Astrocyte of the hippocampus (primary cell): ENCODE results near the gene CPVL.
A peak's percentile ranks its signal among the peaks of the same experiment; 100 is the strongest.

ENCODE experiments used
- DNase-seq: peaks from one replicate; pipeline ENCODE4 v3.0.0; 2011; ENCODE audit warnings: low read depth, low spot score

CPVL gene

DNA sequence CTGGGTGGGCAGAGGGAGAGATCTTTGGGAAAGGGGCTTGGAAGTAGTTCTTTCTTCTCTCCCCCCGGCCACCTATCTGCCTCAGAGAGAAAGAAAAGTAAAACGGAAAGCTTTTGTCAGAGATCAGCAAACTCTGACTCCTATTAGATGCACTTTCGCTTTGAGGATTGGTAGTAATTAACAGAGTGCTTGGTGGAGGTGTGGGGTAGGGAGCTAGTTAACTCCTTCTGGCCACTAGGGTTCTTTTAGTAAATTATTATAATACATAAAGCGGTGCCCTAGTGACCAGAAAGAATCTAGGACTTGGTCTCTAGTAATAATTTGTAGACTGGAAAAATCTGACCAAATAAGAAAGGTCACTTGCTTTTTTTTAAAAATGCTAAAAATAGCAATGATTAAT, 54.6 kb downstream of the CPVL start:
- peak; percentile 27 for DNase-seq

DNA sequence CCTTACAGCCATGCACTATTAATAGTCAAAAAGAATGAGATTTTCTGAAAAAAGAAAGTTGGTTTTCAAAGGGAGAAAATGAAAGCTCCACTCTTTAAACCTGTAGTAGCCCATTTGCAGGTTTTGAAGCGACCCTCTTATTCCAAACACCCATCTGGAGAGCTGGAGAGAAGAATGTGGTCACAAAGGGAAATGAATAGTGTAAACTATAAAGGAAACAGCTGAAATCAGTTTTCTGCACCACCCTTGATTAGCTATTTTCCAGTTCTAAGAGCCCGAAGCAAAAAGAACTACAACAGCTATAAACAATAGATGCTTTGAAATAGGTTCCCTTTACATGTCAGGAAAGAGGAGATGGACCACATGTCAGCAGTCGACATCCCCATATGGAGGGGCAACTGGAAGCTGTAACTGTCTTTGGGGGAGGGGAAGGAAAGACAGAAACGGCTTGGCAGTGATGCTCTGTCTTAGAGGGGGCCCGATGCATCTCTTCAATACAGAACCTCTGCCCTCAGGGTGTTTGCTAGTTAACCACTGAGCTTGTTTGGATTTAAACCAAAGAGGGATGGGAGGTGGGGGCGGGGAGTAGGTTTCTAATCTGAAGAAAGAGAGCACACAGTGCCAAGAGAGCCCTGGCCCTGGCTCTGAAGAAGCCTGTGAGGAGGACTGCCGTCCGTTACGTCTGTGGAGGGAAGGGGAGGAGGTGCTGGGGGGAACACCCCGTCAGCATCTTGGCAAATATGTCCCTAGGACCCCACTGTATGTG, 55.3 kb downstream of the CPVL start:
- DNase-seq: peak; percentile 39

DNA sequence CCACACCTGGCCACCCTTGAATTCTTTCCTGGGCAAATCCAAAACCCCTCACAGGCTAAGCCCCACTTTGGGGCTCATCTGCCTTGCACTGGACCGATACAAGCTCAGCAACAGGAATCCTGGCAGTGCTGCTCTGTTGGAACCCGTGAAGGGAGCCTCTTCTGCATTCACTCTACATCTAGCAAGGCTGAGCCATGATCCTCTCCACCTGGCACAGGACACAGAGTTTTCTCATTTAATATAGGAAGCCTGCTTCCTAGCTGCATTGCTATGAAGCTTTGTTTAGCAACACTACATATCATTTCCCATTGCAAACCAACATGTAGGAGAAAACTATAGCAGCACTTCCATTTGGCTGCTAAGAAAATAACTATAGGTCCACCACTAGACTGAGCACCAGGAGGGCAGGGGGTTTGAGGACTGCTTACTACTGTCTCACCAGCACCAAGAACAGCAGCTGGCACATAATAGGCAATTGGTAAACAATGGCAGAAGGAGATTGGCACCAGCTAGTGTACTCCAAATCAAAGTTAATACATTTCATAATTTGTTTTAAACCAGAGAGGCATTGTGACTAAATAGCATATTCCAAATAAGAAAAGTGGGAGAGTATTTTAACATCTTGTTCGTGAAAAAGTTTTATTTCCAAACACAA, 56.1 kb downstream of the CPVL start:
- DNase-seq: no peak

DNA sequence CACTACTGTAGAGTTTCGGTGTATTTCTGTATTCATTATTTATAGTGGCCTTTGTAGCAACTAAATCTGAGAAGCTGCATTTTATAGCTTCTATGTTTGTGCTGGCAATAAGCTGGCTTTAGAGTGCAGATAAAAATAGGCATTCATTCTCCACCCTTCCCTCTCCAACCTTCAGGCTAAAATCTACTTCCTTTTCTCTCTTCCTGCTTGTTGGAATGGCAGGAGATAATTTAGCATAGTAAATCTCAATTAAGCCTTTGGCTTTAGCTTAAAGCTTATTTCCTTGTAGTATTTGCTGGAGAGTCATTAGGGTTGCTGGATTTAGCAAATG, 58.5 kb downstream of the CPVL start:
- DNase-seq: no peak

DNA sequence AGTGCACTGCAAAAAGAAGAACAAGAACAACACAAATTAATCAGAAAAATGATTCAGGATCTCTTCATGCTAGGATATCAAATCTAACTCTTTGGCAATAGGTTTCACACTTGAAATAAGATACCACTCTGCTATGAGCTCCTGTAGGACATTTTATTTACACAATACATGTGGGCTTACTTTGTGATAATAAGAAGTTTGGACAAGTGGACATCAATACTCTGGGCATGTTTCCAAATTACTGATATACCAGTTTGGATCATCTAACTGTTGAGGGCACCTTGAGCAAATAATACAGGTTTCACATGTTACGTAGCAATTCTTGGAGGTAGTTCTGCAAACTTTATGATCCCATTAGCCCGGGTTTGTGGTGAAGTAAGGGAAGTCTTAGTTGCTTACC, 59.8 kb downstream of the CPVL start:
- no peak for DNase-seq

DNA sequence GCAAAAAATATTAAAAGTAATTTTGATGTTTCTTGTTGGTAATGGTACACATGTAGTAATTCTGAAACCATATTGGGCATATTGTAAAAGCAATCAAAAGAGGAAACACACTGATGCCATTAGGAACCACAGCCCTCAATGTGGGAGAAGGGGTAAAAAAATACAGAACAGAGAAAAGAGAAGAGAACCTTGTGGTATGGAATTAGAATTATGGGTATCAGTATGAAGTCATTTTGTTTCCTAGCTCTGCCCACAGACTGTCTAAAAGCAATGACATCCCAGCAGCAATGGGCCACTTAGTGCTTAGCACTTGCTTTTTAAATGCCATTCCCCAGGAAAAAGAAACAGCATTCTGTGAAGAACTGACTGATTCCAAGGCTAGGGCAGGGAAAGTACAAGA, 61.5 kb downstream of the CPVL start:
- no peak for DNase-seq

DNA sequence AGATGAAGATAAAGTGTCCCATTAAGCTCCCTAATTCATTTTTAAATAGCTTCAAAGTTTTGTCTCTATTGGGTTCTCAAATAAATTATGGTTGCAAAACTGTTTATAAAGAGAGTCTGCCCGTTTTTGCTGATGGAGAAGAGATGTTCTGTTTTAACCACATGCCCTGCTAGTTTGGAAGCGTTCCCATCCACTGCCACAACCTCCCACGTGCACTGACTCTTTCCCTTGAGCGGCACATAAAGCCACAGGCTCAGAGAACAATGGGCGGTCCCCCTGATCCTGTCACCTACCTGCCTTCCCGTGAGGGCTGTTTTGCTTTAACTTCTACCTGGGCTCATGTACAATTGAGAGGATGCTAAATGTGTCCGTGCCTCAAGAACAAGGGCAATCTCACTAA, 65.5 kb downstream of the CPVL start:
- DNase-seq: peak; percentile 22

DNA sequence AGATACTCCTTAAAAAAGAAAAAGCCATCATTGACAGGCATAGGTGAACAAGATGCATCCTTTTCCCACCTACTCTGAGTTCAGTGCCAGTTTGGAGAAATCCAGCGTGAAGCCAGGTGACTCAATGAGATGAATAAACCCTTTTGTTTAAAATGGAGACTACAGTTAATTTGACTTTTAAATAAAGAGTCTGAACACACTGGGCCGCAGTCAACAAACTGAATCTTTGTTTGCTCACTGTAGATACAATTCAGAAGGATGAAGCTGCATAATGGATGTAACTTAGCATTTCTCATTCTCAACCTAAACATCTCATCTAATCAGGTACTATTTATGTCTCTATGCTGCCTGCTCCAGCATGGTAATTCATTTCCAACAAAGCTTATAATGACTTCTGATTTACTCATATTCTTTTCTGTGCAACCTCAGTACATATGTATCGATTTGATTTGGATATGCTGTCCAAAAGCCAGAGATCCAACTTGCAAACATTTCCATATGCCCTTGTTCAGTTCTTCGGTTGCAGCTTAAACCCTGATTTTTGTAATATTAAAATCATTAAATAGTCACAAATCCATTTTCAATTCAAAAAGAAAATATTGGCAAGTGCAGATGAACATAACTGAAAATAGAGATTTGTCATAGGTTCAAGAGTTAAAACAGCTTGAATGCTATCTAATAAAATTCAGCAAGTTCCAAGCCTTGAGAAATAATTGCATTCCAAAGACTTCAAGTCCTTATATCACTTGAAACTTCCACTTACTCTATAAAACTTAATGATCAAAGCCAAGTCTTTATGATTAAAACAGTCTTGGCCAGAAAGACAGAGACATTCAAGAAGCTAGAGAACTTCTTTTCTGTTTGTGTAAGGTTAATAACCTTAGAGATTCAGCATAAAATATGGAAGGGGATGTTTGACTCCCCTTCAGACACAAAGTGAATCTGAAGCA, 67.8 kb downstream of the CPVL start:
- peak; percentile 12 for DNase-seq

DNA sequence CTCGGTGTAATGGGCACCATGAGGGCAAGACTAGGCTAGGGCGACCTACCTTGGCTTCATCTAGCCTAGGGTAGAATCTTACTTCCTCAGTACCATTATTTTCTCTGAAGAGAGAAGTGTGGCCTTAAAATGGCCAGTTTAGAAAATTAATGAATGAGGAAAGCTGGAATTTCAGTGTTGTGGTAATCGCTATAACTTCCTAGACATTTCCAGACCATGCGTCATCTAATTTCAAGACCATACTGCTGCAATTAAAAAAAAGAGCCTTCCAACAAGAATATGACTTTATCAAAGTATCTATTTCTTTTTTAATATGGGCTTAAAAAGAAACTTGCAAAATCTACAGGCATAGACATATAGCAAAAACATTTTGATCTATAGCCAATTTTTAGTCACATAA, 68.5 kb downstream of the CPVL start:
- DNase-seq: peak; percentile 44

DNA sequence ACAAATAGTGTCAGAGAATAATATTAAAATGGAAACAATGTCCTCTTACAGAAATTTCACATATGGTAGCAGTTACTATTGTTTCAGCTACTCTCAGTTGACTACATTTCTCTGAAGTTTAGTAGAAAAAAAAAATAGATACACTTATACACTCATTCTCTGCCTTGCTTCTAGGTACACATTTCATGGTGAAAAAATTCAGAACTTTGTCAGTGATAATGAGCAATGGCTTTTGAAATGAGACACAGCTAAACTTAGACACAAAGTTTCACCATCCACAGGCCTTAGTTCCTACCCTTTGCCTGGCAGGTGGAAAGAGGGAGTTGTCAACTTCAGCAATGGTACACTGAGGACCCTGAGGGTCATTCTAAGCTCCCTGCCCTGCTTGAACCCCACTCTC, 69.2 kb downstream of the CPVL start:
- no peak for DNase-seq

DNA sequence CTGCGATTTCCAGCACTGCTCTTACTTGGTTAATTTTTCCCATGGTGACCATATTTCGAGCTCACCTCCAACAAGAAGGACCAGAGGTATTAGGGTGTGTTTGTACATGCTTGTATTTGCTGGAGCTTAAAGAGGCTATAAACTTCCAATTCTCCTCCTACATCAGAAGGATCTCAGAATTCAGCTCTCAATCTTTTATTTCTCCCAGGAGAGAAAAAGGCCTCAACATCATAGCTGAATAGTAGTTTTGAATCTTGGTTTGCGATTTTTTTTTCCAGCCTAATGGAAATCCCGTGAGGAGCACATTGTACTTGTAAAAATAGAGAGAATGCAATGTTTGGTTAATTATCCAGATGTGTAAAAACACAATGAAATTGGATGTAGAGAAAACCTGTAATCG, 69.7 kb downstream of the CPVL start:
- DNase-seq: no peak

DNA sequence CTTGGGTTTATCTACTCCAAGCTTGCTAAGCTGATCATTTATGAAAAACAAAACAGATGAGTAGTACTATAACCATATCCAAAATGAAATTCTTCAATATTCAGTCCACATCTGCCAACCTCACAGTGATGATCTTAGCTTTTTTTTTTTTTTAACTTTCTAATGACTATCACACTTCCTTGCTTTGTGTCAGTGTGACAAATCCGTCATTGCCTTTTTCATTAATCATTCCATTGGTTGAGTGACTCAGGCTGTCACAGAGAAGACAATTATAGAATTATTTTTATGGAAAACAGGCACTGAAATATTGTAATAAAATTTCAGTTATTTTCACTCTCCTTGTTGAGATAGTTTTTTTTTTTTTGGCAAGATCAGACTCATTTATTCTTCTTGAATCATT, 70.7 kb downstream of the CPVL start:
- DNase-seq: no peak

DNA sequence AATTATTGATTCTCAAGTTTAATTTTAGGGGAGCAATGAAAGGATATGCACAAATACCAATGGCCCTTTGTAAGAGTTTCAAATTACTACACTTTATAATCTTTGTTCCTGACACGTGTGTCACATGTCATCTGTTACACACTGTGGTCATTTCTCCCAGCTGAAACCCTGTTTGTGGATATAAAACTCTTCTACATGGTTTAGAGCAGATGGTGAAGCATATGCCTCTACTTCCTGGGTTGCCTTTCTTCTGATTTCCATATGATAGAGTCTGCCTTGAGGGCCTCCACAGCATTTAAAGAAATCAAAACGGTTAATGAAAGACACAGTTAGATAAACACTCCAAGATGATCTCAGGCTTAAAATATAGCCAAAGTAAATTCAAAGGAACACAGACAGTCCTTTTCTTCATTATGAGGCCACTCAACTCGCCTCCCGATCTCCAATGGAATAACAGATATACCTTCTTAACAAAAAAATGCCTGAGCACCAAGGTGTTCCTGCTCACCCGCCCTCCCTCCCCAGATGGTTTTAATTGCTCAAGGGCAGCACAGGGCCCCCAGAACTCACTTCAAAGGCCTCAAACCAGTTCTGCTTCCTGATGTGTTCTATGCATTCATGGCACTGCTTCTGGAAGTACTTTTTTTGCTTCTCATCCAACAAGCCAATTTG, 75.0 kb downstream of the CPVL start:
- no peak for DNase-seq

DNA sequence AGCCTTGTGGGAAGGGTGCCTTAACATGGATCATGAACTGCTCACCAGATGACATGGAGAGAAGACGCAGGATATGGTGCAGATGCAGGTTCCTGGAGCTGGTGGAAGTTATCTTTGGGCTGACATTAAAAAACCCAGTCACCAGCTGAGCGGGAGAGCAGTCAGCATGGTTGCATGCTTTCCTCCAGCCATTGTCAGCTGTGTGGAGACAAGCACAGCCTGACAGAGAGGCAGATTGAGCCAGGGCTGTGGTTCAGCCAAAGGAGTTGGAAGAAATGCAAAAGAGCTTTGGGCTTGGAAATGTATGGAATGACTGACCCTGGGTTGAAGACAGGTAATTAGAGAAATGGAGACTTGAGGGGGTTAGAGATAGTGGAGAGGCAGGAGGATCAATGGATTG, 79.7 kb downstream of the CPVL start:
- DNase-seq: no peak

DNA sequence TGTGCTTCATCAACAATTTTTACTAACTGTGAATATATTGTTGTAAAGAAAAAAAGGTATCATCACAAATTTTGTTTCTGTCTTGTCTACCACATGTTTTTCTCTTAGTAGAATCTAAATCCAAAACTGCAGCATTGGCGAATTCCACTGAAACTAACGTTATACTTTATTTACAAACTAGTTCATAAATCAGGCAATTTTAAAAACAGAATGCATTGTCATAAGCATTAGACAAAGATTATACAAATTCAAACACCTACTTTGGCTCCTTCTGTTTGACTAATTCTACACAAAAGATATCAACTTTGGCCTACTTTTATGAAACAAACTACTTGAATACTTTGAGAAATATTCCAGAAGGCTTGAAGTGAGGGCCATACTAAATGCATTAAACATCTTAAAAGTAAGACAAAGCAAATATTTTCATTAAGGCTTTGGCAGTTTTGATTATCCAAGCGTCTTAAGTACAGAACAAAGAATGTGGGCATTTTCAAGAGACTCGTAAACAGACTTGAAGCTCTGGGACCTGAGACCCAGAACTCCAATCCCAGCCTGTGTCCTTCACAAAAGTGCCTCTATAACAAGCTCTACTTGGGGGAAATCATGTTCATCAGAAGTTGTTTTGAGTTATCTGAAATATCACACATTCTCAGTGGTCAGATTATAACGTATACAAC, 81.0 kb downstream of the CPVL start:
- no peak for DNase-seq

DNA sequence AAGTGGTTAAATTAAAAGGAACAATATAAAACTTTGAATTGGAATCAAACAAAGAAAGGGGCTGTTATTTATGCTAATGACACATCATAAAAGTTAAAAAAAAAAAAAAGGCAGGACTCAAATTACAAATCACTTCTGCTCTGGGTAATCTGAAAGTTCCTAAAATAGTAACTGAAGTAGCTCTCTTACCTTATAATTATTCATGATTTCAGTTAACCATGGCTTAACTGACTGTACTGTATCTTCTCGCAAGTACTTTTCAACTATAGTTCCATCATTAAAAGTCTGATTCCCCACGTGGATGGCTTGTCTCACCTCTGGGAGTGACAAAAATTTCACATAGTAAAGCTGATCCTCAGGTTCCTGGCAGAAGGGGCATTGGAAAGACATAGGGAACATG, 82.5 kb downstream of the CPVL start:
- no peak for DNase-seq

DNA sequence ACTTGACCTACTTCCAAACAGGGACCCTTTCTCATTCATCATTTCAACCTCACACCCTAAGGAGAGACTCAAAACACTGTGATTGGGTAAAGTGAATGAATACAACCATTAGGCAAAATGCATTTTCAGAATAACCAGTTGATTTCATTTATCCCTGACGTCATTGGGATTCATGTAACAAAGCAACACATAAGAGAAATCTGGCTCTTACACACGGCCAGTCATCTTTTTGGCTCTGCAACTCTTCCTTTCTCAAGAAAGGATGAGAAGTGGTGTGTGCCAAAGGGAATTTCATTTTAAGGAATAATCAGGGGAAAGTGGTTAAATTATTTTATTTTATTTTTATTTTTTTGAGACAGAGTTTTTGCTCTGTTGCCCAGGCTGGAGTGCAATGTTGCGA, 83.1 kb downstream of the CPVL start:
- DNase-seq: no peak

DNA sequence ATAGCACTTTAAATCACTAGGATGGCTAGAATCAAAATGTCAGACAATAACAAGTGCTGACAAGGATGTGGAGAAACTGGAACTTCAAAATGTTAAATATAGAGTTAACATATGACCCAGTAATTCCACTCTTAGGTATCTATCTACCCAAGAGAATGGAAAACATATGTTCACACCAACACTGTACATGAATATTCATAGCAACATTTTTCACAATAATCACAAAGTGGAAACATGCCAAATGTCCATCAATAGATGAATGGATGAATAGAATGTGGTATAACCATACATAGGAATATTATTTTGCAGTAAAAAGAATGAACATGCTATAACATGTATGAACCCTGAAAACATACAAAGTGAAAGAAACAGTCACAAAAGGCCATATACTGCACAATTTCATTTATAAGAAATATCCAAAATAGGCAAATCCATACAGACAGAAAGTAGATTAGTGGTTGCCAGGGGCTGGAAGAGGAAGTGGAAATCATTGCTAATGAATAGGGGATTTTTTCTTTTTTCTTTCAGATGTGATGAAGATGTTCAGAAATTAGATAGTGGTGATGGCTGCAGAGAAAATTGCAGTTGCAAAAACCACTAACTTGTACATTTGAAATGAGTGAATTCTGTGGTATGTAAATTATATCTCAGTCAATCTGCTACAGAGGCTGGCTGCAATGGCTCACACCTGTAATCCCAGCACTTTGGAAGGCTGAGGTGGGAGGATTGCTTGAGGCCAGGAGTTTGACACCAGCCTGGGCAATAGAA, 93.0 kb downstream of the CPVL start:
- DNase-seq: no peak

DNA sequence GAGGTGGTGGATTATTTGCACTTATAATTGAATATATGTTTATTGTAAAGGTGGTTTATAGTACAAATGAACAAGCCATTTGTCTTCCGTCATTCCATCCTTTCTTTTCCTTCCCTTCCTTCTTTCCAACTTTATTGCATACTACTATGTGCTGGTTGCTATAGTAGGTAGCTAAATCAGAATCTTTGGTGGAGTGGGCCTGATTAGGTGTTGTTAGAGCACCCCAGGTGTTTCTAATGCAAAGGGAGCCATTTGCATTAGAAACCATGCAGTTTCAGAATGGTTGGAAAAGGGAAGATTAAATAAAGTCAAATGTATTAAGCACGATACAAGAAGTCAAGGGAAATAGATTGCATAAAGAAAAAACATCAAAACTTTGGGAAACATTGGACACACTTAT, 99.4 kb downstream of the CPVL start:
- no peak for DNase-seq

DNA sequence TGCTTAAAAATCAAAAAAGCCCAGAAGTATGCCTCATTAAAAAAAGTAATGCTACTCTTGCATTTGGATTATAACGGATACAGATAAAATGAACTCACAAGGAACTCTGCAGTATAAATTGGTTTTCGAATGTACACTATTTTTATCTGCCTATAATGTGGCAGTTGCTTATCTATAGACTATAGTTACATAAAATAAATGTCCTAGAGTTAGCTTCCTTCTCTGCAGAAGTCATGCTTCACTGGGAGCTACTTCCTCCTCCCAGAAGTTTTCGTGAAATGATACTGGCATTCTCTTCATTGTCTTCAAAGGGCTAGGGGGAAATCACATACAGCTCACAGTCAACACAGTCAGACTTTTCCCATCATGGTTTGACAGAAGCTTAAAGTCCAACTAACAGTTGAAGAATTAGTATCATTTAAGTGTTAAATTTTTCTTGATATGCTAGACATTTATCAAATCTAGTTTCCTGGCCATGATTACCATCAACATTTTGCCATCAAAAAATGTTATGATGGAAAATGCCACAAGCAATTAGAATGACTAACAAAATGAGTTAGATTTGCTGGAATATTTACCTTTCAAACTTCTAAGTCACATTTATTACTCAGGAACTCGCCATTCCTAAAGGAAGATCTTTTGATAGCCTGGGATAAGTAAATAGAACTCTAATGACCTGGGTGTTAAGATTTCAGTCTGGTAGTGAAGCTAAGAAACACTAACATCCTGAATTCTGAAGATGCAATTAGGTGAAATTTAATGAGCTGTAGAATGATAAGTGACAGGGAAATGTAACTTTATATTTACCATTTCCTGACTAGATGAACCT, 100.9 kb downstream of the CPVL start:
- no peak for DNase-seq
